Measurements from ENCODE around the gene MON1B. TPM values are rescaled to one million over a fixed set of nuclear protein-coding genes. Genes with fewer than 3 reads are reported as not detected.

MON1B gene
- total and polyA plus RNA-seq, 10 of the 15 experiments (the other 5 are each of a cell fraction or from before 2014, with no cell fraction given), result 5.7 to 64.5 (median 21.7) TPM

- TF ChIP-seq, protein P1, sequence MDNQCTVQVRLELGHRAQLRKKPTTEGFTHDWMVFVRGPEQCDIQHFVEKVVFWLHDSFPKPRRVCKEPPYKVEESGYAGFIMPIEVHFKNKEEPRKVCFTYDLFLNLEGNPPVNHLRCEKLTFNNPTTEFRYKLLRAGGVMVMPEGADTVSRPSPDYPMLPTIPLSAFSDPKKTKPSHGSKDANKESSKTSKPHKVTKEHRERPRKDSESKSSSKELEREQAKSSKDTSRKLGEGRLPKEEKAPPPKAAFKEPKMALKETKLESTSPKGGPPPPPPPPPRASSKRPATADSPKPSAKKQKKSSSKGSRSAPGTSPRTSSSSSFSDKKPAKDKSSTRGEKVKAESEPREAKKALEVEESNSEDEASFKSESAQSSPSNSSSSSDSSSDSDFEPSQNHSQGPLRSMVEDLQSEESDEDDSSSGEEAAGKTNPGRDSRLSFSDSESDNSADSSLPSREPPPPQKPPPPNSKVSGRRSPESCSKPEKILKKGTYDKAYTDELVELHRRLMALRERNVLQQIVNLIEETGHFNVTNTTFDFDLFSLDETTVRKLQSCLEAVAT (IDR thresholded peaks at IDR 0.05), result peak; percentile 66
- peak; percentile 98 for TF ChIP-seq GATAD2B (conservative IDR thresholded peaks at IDR 0.05; ENCODE audit: low read depth)
- TF ChIP-seq FOXK2 (IDR thresholded peaks at IDR 0.05), result peak; percentile 51
- TF ChIP-seq MXI1 (IDR thresholded peaks at IDR 0.05; ENCODE audit: low read depth, low read length), result peak; percentile 11
- 0 out of 2 replicates have a peak, but pooled peaks have one; percentile 24 for TF ChIP-seq POLR2AphosphoS2 (IDR thresholded peaks at IDR 0.05; ENCODE audit: low read depth, low read length)
These were observed at the start of gene MON1B (continued) for GRCh38 chr16:77190478-77191258.

- in situ Hi-C loops (cut with MboI), result no loop called here
- Histone ChIP-seq H3K36me3 (ENCODE audit: control insufficient read depth in 2 of 2, insufficient read depth in 2 of 2, low read length in 1 of 2) (no peaks in the 10 kb centered on the region), H3K27me3 (replicated peaks in 1 of 2; ENCODE audit: control insufficient read depth in 2 of 2, insufficient read depth in 2 of 2, low read length in 1 of 2) (no peaks in the 10 kb centered on the region), H3K4me3 (no peak overlapping the region), H3K27ac (ENCODE audit: control insufficient read depth, insufficient read depth) (no peak overlapping the region), H3K79me2 (ENCODE audit: control insufficient read depth, insufficient read depth, low read length) (no peaks in the 10 kb centered on the region), H2AFZ (ENCODE audit: control insufficient read depth, low read depth, low read length) (no peak overlapping the region), H4K20me1 (ENCODE audit: control insufficient read depth, insufficient read depth) (no peaks in the 10 kb centered on the region), H3K9me3 (replicated peaks; ENCODE audit: control insufficient read depth, insufficient read depth, low read length) (no peaks in the 10 kb centered on the region), H3K9ac (ENCODE audit: control insufficient read depth, insufficient read depth, low read length) (no peak overlapping the region), H3K4me2 (ENCODE audit: control insufficient read depth, insufficient read depth) (no peak overlapping the region), H3K4me1 (ENCODE audit: control insufficient read depth, insufficient read depth, low read length) (no peaks in the 10 kb centered on the region)
- no peak for FAIRE-seq
- ChIA-PET SMC1A (ENCODE audit: uncharacterized antibody, unreplicated experiment) (no interaction called here), CTCF (no interaction called here), POLR2A (no interaction called here), RAD21 (ENCODE audit: unreplicated experiment) (no interaction called here)
- intact Hi-C loops (cut with micrococcal nuclease; ENCODE audit: unreplicated experiment), result no loop called here
- no peak for DNase-seq (ENCODE audit: low read depth, low spot score)
- no TSS peak for BruUV-seq (replicated peaks)
- no peak for ATAC-seq
- TF ChIP-seq SIN3A (IDR thresholded peaks at IDR 0.05; ENCODE audit: low read depth, low read length) (no peak), BCL11A (IDR thresholded peaks at IDR 0.05; ENCODE audit: low read depth, low read length) (no peak), TARDBP (IDR thresholded peaks at IDR 0.05; ENCODE audit: borderline replicate concordance) (no peak), SPI1 (IDR thresholded peaks at IDR 0.05; ENCODE audit: borderline replicate concordance, insufficient read depth, low read depth, low read length) (no peak), ZNF384 (IDR thresholded peaks at IDR 0.05; ENCODE audit: borderline replicate concordance, low read depth, low read length) (no peak), ZSCAN29 (IDR thresholded peaks at IDR 0.05) (no peak), HCFC1 (IDR thresholded peaks at IDR 0.05; ENCODE audit: low read length) (no peak), RELB (IDR thresholded peaks at IDR 0.05; ENCODE audit: low read depth) (no peak), NR2C1 (IDR thresholded peaks at IDR 0.05) (no peak), CEBPB (IDR thresholded peaks at IDR 0.05; ENCODE audit: borderline replicate concordance in 1 of 2, low read depth in 2 of 2, low read length in 2 of 2) (no peak), KDM1A (IDR thresholded peaks at IDR 0.05; ENCODE audit: borderline replicate concordance) (no peak), NFYB (IDR thresholded peaks at IDR 0.05; ENCODE audit: insufficient read depth, low read depth, low read length) (no peak)
- TF ChIP-seq, protein P1 (IDR thresholded peaks at IDR 0.05), result no peak
These were observed 47.6 kb upstream of the MON1B start for GRCh38 chr16:77143364-77143763.

Data from GM12878 (cell line).